GM12872 (cell line): Measurements from ENCODE around the gene RALBP1.

Source experiments
- TF ChIP-seq, protein P1 (sequence below): IDR thresholded peaks from 3 replicates; pipeline ENCODE4 v1.5.1; 2011; ENCODE audit warnings: low read depth, mild to moderate bottlenecking, low read length, moderate library complexity; ENCODE audit not compliant: insufficient read depth

The RALBP1 gene

DNA sequence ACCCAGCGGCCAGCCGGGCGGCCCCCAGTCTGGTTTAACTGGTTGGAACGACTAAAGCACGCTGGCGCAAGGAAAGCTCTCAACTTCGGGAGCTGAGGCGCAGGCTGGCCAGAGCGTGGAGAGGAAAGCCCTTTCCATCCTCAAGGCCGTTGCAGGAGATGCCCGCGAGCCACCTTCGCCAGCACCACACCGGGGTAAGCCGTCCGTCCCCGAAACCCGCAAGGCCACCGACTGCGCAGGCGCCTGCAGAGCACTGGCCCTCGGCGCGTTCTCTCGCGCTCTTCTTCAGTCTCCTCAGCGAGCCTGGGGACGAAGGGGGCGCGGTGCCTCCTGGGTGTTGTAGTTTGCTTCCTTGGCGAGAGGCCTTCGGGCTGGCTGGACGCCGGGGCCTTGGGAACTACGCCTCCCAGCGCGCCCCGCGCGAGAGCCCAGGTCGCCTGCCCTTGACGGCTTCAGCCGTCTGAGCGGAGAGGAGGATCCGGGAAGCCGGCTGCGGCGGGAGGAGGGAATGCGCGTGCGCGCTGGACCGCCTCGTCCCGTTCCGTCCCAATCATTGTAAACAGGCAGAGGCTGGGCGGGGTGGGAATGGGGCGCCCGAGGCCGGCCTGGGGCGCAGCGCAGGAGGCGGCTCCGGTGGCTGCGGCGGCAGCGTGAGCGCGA is at the start of gene RALBP1:
Gene RALBP1, plus strand, starts transcription at position 531 of the 660 bp plus-strand sequence. CDS start 37,533 bp downstream, outside the sequence.
- TF ChIP-seq, protein P1, sequence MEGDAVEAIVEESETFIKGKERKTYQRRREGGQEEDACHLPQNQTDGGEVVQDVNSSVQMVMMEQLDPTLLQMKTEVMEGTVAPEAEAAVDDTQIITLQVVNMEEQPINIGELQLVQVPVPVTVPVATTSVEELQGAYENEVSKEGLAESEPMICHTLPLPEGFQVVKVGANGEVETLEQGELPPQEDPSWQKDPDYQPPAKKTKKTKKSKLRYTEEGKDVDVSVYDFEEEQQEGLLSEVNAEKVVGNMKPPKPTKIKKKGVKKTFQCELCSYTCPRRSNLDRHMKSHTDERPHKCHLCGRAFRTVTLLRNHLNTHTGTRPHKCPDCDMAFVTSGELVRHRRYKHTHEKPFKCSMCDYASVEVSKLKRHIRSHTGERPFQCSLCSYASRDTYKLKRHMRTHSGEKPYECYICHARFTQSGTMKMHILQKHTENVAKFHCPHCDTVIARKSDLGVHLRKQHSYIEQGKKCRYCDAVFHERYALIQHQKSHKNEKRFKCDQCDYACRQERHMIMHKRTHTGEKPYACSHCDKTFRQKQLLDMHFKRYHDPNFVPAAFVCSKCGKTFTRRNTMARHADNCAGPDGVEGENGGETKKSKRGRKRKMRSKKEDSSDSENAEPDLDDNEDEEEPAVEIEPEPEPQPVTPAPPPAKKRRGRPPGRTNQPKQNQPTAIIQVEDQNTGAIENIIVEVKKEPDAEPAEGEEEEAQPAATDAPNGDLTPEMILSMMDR, result no peak; the same call in 2 of the 3 replicates

DNA sequence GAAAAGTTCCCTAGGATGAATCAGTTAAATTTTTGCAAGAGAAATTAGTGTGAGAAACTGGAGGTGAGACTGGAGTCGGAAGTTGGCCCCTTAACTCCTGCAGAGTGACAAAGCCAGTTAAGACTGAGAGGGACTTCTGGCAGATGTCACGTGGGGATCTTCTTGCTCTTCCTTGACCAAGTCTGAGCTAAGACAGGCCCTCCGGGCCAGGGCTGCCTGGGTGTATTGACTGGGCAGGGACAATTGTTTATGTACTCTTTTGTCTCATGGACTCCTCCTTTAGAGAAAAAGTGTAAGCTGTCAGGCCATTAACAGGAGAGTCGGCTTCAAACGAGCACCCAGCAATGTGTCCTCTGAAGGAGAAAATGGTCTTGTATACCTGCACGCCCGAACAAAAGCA is 48.6 kb upstream of the RALBP1 start:
- TF ChIP-seq, protein P1, result no peak

DNA sequence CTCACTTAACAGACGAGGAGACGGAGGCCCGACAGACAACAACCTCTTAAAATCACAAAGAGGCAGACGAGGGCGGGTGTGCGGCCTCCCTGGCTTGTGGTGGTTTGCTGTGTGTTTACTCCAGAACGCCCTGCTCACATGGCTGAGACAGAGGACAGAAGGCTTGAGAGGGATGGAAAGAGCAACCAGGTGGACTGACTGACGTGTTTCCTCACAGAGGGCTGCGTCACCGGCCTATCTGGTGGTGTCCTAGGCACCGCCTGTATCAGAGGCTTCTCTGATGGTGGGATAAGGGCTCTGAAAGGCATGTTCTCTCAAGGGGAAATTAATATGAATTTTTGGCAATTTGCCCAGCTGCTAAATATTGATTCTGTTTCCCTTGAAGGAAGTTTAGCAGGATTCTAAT is 47.0 kb upstream of the RALBP1 start:
- TF ChIP-seq, protein P1, result no peak

DNA sequence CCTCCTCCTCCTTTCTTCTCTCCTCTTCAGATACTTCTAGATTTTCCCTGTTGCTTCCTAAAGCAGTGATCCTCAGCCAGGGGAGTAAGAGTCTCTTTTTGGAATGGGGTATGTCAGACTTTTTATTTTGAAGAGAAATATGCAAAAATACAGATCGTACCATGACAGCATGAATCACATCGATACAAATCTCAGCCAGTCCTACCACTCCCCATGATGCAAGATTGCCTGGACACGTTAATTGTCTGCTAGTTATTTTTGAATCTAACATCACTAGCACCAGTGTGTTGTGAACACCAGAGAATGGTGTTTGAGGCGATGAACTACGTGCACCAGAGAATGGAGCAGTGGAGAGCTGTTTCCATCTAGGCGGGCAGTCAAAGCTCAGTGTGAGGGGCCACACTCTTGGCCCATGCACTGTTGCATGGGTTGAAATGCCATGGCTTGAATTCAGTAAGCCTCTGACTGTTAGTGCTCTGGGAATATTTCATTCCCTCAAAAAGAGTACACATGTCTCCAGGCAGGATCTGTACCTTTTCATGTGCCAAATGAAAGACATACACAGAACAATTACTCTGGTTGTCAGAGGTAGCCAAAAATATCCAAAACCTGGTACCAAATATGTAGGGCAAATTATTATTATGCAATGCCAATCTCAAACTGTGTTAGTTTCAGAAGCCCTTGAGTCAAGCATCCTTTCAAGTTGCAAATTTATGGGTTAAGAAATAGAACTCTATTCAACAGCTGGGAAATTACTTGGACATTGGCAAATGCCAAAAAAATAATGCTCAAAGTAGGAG is 46.3 kb upstream of the RALBP1 start:
- TF ChIP-seq, protein P1, result no peak

DNA sequence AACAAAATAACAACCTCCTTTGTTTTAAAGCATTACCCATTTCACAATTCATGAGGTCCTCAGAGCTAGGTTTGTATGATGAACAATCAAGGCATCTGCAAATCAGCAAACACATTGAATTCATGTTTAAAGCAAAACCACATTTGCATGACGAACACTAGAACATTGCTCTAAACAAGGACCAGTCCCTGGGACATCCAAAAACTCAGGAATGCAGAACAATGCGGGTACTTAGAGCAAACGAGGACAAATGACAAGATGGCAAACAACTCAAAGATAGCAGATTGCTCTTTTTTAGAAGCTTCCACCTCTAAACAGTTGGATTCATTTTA is 45.7 kb upstream of the RALBP1 start:
- TF ChIP-seq, protein P1, result no peak

DNA sequence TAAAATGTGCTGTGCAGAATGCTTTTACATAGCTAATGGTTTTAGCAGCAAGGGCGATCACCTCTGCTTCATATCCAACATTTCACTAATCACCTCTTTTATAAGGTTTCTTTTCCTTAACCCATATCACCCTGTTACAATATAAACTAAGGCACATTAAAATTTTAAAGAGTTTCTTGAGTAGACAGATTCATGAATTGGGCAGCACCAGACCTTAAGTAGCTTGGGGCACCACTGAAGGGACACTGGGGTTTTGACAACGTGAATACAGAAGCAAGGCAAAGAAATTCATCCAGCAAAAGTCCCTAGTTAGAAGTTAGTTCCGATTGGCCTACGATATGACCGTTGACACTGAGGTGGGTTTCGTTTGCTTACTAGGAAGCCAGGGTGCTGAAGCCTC is 44.0 kb upstream of the RALBP1 start:
- TF ChIP-seq, protein P1, result no peak

DNA sequence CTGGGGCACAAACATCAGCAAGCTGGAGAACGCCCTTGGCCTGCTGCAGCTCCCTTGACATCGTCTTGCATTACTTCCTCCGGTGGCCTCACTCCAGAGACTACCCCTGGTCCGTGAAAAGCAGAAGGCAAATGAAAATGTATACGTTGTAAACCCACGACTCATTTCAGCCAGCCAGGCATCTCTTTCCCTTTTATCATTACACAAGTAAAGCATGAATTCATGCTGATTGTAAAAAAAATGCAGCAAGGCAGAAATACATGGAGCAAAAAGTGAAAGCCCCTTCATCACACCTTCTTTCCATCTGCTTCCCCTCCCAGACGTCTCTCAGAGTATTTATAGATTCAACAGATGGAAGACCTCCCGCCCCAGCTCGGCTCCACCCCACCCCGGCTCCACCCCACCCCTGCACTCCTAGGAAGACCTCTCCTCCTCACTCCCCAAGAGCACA is 41.6 kb upstream of the RALBP1 start:
- TF ChIP-seq, protein P1, result no peak
